Activated T-cell treated with anti-CD3 and anti-CD28 coated beads for 1 hour (primary cell): ENCODE measurements around the gene SVOP.
A peak's percentile ranks its signal among the peaks of the same experiment; 100 is the strongest.

ENCODE experiments used
- DNase-seq: peaks from one replicate; pipeline ENCODE4 v3.0.0-alpha.2; 2020; ENCODE audit warnings: low read depth

The SVOP gene

GRCh38 chr12:108973629-108974152 lies 47.2 kb downstream of the SVOP start:
- DNase-seq, result no peak

DNA sequence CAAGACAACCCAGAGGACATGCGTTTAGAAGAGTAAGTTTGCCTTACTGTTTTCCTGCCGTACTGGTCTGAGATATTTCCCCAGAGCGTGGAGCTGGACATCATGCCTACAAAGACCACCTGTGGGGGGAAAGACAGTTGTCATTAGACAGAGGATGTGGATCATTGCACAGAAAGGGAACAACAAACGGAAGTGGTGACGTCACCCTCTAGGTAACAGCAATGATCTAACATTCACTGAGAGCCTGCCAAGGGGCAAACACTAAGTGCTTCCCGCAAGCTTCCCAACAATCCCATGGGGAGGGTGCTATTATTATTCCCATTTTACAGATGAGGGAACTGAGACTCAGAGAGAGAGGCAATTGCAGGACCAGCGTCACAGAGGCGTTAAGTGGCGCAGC lies 48.5 kb downstream of the SVOP start:
- DNase-seq, result no peak

- DNase-seq, result no peak
Measured at GRCh38 chr12:108969622-108970021, 51.2 kb downstream of the SVOP start.

- DNase-seq, result no peak
Measured at GRCh38 chr12:108967869-108968540, 52.9 kb downstream of the SVOP start.

DNA sequence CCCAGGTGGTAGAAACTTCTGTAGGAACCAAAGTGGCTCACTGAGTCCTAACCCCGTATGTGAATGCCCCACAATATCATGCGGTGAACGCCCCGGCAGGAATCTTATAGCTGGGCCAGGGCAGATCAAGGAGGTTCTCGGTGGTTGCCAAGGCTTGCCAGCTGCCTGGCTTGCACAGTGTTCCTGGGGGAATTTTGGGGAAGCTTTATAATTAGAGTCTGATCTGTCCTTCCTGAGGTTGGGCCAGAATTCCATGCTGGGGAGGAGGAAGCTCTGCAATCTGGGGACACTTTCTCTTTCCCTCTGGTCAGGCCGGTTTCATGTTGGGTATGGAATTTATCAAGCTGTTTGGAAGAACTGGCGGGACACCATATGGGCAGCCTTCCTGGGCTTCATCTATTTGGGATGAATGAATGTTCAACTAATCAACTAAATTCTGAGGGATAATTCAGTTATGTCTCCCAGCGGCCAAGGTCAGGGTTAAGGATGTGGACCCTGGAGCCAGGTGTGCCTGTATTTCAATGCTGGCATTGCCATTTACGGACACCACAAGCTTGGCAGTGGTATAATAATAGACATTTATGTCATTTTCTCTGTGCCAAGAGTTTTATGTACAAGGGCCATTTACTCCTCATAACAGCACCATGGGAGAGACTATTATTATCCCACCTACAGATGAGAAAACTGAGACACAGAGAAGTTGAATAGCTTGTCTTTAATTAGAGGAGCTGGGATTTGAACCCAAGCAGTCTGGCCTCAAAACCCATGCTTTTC lies 54.3 kb downstream of the SVOP start:
- DNase-seq, result no peak

- no peak for DNase-seq
Measured at GRCh38 chr12:108965886-108966285, 55.0 kb downstream of the SVOP start.

DNA sequence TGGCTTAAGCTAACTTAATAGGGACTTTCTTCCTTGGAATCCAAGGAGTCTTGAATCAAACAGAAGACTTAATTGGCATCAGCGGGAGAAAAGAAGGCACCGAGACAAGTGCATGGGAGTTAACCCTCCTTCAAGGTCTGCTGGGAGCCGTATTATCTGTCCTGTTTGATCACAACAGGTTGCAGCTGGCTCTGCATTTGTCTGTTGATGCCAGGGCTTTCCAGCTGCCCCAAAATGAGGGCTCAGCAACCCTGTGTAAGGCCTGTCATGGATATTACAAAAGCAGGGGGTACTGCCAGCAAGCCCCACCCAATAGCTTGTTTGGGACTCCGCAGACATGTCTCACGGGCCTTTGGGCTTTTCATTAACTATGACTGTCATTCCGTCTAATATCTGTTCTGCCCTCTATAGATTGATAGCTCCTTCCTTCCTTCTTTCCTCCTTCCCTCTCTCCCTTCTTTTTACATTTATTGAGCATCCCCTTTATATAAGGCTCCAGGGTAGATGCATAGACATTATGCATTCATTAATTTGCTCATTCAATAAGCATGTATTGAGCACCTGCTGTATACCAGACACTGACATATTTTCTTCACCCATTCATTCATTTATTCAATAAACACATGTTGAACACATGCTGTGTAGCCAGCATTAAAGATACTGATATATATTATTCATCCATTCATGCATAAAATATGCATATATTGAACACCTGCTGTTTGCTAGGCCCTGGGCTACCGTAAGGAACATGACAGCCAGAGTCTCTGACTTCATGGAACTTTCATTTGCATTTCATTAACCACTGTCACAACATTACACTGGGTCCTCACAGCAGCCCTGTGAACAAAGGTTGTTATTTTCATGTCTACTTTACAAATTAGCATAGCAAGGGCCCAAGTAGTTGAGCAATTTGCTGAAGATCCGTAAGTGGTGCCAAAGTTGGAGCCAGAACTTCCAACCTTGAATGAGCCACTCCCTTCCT lies 56.2 kb downstream of the SVOP start:
- no peak for DNase-seq

DNA sequence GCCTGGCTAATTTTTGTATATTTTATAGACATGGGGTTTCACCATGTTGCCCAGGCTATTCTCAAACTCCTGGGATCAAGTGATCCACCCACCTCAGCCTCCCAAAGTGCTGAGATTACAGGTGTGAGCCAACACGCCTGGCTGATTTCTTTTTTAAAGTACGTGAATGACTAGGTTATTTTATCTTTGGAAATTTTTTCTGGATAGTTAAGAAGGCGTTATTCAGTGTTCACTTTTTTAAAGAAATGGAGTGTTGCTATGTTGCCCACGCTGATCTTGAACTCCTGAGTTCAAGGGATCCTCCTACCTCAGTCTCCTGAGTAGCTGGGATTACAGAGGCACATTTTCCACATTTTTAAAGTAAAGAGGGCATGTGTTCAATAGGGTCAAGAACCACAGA lies 58.6 kb downstream of the SVOP start:
- no peak for DNase-seq

- no peak for DNase-seq
Measured at GRCh38 chr12:108959748-108960655, 60.9 kb downstream of the SVOP start.

- no peak for DNase-seq
Measured at GRCh38 chr12:108955225-108955835, 65.5 kb downstream of the SVOP start.

DNA sequence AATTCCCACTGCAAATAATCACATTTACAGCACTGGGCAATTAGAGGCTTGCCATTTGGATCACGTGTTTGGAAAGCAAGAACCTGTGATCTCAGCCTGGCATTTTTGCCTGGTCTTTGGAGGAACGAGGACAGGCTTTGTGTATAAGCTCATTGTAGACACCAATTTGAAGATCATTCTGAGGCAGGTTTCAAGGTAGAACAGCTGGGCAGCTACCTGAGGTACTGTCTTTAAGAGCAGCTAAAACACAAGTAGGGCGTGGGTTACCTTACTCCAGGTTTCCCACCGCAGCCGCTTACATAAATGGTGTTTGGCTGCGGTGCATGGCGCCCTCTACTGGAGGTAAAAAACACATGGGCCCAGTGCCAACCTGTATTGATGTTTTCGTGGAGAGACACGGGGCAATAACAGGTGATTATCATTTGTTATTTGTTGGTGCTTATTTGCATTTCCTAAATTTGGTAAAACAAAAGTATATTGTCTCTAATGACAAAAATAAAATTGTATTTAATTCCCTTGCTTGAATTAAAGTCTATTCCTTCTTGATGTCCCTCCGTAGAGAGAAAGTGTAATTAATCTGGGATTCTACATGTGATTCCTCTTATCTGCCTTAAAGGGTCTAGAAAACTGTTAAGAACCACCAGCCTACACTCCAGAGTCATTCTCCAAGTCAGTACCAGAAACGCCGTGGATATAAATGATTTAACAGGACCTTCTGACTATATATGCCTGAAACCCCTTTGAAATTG lies 69.7 kb downstream of the SVOP start:
- peak; percentile 50 for DNase-seq

DNA sequence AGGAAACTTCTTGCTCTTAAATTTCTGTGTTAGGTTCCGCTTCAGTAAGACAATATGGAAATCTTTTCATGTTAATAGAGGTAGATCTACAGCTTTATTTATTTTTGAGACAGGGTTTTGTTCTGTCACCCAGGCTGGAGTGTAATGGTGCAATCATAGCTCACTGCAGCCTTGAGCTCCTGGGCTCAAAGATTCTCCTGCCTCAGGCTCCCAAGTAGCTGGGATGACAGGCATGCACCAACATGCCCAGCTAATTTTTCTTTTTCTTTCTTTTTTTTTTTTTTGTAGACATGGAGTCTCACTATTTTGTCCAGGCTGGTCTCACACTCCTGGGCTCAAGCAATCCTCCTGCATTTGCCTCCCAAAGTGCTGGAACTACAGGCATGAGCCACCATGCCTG lies 70.9 kb downstream of the SVOP start:
- no peak for DNase-seq

- DNase-seq, result no peak
Measured at GRCh38 chr12:108948367-108948766, 72.5 kb downstream of the SVOP start.

DNA sequence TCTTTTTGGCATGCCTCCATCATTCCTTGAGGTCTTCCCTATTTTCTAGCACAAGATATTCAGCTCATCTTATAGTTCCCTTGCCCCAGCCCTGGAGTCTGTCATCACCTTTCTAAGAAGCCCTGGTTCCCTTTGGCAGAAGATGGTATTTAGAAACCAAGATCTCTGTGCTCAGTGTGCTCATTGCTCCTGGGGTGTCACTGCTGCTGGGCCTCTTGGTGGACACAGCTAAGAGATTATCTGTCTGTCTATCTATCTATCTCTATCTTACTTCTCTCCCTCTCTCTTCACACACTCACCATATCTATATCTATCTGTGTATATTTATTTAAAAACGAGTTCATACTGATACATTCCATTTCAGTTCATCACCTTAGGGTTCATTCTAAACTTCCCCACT lies 73.8 kb downstream of the SVOP start:
- no peak for DNase-seq

DNA sequence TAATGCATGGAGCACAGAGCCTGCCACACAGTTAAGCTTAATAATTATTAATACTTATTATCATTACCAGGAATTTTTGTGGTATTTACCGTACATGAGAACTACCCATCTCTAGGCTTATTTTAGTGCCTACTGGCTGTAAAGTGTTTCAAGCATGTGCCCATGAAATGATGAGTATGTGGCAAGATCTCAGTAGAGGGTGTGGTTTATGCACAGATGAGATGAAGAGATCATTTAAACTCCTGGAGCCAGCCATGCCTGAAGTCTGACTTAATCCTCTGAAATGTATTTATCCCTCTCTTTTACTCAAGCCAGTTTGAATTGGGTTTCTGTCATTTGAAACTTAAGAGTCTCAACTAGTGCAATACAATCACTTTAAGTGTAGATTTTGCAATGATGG lies 80.7 kb downstream of the SVOP start:
- DNase-seq, result no peak

DNA sequence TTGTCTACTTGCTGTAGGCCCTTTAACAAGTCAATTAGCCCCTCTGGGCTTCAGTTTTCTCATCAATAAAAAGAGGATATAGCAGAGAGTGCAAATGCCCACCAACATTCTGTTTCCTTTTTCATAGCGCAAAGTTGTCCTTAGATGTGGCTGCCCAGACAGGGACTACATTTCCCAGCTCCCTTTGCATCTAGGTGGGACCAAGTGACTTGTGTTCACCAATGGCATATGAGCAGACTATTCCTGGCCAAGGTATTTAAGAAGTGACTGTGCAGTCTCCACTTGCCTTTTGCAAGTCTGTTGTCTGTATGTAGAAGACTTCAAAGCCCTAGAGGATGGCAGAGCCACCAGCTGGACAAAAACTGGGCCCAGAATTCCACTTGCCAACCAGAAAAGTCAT lies 81.3 kb downstream of the SVOP start:
- DNase-seq, result no peak

DNA sequence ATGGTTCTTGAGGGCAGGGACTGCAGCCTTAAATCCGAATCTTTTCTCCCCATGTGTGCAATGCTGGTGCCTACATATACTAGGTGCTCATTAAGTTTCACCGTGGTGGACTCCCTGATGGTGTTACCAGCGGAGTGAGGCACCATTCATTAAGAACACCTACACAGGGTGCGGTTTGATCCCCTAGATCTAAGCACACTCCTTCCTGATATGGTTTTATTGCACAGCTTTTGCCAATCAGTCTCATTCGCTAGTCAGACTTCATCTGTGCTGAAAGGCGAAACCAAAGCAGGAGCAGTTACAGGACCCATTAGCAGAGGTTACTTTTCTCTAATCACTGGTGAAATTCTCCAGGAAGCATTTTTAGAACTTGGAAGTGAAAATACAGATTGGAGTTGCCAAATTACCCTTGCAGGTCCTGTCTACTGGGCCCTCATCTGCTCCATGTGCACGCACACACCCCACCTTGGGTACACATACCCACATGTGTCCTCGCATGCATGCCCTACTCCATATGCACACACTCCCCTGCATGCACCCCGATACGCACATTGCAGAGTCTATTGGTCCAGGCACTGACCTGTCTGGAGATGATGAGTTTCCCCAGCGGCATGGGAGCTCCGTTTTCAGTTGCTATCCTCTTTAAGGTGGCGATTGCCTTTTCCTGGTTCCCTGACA lies 82.5 kb downstream of the SVOP start:
- DNase-seq, result no peak

DNA sequence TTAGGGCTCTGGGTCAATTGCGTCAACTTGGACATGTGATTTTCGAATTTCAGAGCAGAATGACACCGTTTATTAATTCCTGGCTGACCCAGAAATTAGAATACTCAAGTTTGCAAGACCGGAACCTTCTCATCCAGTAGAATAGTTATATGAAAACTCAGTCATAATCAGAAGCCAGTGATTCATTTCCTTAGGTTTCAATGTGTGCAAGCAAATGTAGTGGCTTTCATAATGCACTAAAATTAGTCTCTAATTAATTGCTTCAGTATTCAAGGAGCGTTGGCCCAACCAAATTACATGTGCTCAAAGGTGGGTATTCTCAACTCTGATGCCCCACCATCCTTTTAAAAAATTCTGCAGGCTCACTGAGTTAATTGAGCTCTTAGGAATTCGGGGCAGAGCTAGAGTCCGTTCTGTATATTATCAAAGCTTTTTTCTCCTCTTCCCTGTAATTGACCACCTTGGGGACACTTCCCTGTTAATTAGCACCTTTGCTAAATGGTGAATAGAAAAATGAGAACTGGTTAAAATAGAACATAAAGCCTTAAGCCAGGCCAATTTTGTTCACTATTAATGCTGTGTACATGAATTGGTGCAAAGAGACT lies 85.6 kb downstream of the SVOP start:
- DNase-seq, result no peak

- DNase-seq, result no peak
Measured at GRCh38 chr12:108933949-108934348, 86.9 kb downstream of the SVOP start.
